GM10847 (cell line): ENCODE measurements around the gene MTERF4.

Source experiments
- POLR2A ChIP-seq: IDR thresholded peaks from 2 replicates; pipeline ENCODE4 v1.6.1; 2011; ENCODE audit not compliant: insufficient read length; ENCODE audit errors: extremely low read depth

The MTERF4 gene

DNA sequence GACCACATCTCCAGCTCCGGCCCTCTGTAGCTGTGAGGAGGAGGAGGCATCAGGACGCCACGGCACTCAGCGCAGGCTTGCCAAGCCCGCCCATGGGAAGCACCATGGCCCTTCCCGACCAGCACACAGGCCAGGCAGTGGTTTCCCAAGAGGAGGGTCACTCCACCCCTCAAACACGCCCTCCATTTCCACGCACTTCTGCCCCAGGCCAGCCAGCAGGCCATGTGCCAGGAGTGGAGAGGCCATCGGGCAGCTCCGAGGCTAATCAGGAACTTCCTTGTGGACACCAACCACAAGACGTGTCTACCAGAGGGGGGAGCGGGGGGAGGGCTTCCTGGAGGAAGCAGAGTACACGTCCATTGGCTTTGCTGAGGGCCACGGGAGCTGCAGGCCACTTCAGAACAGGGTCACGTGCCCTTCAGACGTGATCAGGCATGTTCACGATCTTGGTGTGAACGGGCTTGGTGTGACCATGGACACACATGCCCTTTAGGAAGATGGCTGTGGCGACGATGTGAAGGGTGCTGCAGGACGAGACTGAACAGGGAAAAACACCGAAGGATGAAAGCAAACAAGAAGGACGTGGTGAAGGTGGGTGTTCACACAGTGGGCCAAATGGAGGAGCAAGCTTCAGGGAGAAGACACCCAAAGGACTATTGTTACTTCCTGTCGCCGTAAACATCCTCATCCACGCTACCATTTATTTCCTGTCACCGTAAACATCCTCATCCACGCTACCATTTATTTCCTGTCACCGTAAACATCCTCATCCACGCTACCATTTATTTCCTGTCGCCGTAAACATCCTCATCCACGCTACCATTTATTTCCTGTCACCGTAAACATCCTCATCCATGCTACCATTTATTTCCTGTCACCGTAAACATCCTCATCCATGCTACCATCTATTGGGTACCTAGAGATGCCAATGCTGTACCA, 6.5 kb upstream of the MTERF4 start:
- no peak for TF ChIP-seq POLR2A

- TF ChIP-seq POLR2A: no peak
Observed at GRCh38 chr2:241107031-241107783, 5.1 kb upstream of the MTERF4 start.

DNA sequence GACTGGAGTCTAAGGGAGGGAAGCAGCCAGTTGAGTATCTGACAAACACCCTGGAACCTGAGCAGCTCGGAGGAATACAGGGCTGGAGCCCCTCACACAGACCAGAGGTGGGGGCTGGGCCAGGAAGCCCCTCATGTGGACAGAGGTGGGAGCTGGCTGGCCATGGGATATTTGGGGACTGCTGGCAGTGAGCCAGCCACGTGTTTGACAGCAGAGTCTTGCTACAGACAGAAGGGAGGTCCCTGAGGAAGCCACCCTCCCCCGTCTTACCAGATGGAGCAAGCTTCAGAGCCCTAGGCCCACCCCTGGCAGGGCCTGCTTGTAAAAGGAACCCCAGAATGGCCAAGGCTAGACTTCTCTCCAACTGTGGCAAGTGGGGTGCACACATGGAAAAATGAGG, 3.6 kb upstream of the MTERF4 start:
- no peak for TF ChIP-seq POLR2A

- no peak for TF ChIP-seq POLR2A
Observed at GRCh38 chr2:241103176-241103595, 1.1 kb upstream of the MTERF4 start.

DNA sequence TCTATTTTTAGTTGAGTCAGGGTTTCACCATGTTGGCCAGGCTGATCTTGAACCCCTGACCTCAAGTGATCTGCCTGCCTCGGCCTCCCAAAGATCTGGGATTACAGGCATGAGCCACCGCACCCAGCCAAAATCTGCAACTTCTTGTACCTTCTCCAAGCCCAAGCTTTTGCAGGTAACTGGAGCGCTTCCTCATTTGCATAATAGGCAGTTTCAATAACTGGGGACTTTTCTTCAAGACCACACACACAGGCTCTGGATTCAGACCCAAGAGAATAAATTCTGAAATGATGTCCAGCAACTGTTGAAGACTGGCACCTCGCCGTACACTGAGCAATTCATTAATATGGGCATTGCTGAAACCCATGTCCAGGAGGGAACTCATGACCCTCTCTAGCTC, 2.8 kb downstream of the MTERF4 start:
- TF ChIP-seq POLR2A: no peak

GRCh38 chr2:241096979-241097378, 5.1 kb downstream of the MTERF4 start:
- TF ChIP-seq POLR2A: no peak

DNA sequence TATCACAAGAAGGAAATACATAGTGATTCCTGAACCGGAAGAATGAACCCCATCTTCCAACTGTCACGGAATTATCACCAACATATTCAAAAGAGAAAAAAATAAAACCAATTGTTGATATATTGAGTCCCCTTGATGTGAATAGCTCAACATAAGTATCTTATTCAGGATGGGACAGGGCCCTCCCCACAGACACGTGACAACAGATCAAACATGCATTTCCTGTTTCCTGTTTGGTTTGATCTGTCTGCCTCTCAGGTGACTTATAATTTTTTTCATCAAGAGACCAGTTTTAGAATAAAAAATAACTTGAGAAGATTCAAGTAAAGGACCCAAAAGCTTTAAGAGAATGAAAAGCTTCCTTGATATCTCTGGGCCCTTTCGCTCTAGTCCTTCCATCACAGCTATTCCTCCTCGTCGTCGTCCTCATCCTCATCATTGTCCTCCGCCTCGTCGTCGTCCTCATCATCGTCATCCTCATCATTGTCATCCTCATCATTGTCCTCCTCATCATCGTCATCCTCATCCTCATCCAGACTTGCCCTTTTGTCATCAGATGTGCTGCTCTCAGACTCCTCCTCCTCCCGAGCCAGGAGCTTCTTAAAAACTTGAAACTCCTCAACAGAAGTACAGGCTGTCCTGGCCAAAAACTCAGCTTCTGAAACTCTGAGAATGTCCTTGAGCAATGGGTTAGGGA, 6.3 kb downstream of the MTERF4 start:
- no peak for TF ChIP-seq POLR2A

GRCh38 chr2:241094924-241095420, 7.1 kb downstream of the MTERF4 start:
- TF ChIP-seq POLR2A: no peak

DNA sequence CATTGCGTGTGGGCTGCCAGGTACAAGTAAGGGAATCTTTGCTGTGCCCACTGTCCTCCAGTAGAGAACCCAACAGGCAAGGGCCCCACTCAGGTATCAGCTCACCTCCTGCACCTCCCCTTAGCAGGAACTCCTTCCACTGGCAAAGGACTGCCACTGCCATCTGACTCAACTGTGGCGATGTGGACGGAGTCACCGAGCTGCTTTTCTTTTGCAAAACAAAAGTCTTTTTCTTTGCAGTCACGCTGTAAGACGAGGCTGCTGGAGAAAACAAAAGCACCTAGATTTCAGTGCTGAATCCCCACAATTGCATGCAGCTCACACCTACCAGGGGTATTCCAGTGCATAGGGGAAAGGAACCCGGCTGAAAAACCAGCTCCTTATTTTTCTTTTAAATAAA, 7.9 kb downstream of the MTERF4 start:
- no peak for TF ChIP-seq POLR2A

GRCh38 chr2:241092677-241093076, 9.4 kb downstream of the MTERF4 start:
- no peak for TF ChIP-seq POLR2A

DNA sequence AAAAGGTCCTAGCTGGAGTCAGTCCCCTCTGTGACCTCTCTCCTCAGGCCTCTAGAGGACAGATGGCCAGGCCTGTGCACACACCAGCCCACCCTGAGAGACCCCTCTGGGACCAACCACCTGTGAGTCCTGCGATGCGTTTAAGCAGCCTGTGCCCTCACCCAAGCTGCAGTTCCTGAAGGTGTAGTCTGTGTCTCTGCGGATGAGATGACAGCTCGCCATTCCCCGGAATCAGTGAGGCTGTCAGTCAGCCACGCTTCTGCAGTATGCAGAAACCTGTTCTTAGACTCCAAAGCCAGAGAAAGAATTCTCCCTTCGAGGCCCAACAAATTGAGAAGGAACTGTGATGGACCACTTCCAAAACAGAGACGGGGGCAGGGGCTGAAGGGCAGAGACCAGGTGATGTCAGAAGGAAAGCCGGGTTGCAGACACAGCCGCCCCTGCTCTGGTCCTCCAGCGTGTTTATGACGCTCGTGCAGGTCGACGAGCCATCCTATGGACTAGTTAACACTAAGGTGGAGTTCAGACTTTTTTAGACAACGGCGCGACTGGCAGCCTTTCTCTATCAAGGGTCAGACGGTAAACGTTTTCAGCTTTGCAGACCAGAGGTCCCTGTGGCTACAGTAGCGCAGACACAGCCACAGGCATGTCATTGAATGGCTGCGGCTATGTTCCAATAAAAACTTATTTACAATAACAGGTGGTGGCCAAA, 10.2 kb downstream of the MTERF4 start:
- TF ChIP-seq POLR2A: no peak

DNA sequence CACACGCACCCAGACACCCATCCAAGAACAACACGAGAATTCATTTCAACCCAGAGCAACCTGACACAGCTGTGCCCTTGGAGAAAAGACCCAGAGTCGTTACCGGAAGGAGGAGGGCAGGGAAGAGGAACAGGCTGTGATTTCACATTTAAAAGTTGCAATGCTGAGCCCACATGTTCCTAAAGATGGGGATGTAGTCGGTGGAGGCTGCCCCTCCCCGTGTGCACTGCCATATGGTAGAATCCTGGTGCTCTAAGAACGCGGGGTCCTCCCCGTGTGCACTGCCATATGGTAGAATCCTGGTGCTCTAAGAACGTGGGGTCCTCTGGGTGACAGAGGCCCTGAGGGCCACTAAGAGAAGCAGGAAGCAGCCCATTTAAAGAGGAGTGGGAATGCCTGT, 10.9 kb downstream of the MTERF4 start:
- TF ChIP-seq POLR2A: no peak

DNA sequence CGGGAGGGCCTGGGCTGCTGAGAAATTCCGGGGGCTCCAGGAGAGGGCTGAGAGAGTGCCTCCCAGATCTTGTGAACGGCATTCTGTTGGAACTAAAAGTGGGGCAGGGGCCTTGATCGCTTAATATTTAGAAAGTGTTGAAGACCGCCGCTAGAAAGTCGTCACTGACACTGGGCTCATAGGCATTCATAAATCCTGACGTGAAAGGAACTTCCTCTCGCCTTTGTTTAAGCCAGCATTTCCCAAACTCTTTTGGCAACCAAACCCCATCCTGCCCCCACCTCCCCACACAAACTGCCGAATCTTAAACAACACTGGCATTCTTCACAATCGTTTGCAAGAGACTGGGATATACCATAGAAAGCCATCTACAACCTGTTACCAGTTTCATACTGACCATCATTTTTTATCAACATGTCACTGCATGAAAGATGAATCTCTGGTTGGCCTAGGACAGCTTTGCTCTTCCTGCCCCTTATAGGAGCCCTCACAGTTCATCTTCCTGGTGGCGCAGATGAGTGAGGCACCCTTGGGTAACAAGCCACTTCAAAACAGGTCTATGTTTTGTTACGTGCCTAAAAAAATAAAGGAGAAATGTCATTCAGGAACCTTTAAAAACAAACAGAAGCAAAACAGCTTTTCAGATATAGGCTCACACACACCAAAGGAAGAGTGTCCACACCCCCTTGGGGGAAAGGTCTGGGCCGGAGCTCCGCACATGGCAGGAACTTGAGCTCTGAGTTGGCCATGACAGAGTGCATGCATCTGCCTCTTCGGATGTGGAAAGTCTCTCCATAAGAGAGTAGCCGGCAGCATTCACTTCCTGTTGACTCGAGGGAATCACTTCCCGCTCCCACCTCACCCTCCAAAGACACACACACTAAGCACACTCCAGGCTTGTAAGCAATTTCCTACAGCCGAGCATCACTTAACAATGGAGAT, 13.0 kb downstream of the MTERF4 start:
- no peak for TF ChIP-seq POLR2A

- TF ChIP-seq POLR2A: no peak
Observed at GRCh38 chr2:241088376-241088775, 13.7 kb downstream of the MTERF4 start.
